GM10266 (cell line): ENCODE data around the gene UBE2A.

Experiments
- DNase-seq: peaks from one replicate; pipeline ENCODE4 v3.0.0; 2012; ENCODE audit errors: extremely low spot score
- CTCF ChIP-seq: IDR thresholded peaks from 2 replicates; pipeline ENCODE4 v1.5.1; 2012; ENCODE audit warnings: mild to moderate bottlenecking, low read depth; ENCODE audit not compliant: control insufficient read depth, insufficient read depth; ENCODE audit errors: missing control alignments

Gene UBE2A

GRCh38 chrX:119602701-119603255 is 28.4 kb downstream of the UBE2A start:
- no peak for DNase-seq
- TF ChIP-seq CTCF, result no peak

DNA sequence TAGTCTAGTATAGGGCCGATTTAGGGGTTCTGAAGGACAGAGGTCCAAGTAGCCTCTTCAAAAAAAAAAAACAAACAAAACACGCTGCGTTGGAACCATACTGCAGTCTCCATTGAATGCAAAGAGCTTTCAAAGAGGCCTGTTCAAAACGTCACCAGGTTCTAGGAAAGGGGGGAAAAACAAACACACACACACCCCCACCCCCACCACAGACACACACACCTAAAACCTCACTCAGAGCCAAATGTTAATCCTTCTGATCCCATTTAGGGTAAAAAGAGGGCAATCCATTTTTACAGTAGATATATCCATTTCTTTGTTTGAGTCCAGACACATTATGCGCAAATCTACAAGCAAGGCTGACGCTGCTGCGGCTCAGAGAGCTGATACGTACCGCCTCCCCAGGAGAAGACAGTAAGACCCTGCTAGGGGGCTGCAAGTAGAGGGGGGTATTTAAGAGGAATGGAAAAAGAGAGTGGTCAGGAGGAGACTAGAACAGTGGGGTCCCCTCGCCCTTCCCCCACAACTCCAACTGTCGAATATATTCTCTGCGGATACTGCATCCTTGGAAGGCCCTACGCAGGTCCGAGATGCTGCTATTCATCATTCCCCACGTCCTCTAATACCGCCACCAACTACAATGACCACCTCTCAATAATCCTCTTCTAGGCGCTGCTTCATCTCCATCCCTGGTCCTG is 30.6 kb downstream of the UBE2A start:
- TF ChIP-seq CTCF, result no peak
- peak; percentile 7 for DNase-seq

DNA sequence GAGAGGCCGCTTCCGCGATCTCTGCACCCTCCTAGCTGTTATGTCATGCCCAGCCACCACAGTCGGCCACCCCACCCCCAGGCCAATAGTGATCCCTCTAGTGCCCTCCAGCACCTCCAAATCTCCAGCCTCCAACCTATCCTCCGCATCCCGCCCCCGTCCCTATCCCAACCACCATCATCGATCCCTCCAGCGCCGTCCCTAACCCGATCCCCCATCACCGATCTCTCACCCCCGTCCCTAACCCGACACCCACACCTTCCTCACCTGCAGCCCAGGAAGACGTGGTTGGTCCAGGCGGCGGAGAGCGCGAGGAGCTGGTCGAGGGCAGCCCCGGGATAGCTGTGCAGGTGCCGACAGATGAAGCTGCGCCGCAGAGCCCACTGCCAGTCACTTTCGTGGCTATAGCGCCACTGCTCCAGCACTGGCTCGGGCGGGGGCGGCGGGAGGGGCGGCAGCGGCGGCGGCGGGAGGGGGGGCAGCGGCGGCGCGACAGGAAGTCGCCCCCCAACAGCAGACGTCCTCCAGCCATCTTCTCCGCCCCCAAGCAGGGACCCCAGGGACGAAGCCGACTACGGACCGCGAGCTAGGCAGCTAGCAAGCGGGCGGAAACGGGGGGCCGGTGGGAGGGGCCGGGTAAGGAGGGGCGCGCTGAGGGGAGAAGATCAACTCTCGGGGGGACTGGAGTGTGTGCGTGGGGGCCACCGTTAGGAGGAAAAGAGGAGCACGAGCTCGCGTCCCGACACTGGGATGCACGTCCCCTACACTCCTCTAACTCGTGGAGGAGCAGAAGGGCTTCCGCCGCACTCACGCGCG is 31.3 kb downstream of the UBE2A start:
- peak; percentile 40 for DNase-seq
- TF ChIP-seq CTCF, result no peak

GRCh38 chrX:119606280-119607017 is 32.1 kb downstream of the UBE2A start, which contains the start of gene NKRF:
NKRF (minus strand) TSS chrX:119606424.
- no peak for TF ChIP-seq CTCF
- DNase-seq, result peak; percentile 83

DNA sequence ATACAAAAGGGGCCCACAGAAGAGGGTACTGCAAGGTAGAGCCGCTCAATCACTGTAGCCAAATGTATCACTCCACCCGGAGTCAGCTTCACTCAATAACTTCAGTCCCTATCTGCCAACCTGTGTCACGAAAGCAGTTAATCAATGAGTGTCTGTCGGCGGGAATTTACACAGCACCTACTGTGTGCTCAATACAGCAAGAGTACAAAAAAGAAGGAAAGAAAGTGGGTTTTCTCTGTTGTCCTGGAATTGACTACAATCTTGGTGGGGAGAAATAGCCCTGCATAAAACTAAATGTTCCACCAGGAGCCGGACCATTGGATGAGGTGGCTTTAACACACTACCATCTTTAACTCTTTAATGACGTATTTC is 32.6 kb downstream of the UBE2A start:
- TF ChIP-seq CTCF, result no peak
- DNase-seq, result no peak

DNA sequence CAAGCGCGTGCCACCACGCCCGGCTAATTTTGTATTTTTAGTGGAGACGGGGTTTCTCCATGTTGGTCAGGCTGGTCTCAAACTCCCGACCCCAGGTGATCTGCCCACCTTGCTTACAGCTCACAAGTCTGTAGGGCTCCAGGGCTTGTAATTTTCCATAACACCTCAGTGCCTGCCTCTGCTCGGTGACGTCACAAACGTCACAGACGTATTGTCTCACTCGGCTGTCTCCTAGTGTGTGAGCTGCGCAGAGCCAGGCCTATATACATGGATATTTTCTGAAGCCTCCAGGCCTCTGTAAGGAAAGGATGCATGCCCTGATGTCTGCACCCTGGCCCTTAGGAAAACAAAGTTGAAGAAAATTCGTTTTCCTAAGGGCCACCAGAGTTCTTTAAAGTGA is 40.4 kb downstream of the UBE2A start:
- DNase-seq, result no peak
- no peak for TF ChIP-seq CTCF
